ENCODE results near the gene FRAS1. TPM values are rescaled to one million over a fixed set of nuclear protein-coding genes. Genes with fewer than 3 reads are reported as not detected.

The FRAS1 gene
- total and polyA plus RNA-seq, 9 of the 15 experiments (the other 6 are each of a cell fraction or from before 2014, with no cell fraction given) = under 0.01 to 0.11 (median 0.04) TPM; not detected in 2

GRCh38 chr4:78154972-78155590, 98.0 kb downstream of the FRAS1 start (continued):
- TF ChIP-seq FOXK2 (conservative IDR thresholded peaks at IDR 0.05 in 1 of 2, IDR thresholded peaks at IDR 0.05 in 1 of 2; ENCODE audit: low read depth in 2 of 2) (no peak), ZFP30 (CRISPR knock-in tag; IDR thresholded peaks at IDR 0.05; ENCODE audit: borderline replicate concordance) (no peak), MECOM (CRISPR knock-in tag; IDR thresholded peaks at IDR 0.05) (no peak), ZNF217 (CRISPR knock-in tag; IDR thresholded peaks at IDR 0.05) (no peak), ZNF41 (CRISPR knock-in tag; conservative IDR thresholded peaks at IDR 0.05) (no peak), PPARD (CRISPR knock-in tag; IDR thresholded peaks at IDR 0.05) (no peak), ETV1 (tag; conservative IDR thresholded peaks at IDR 0.05; ENCODE audit: low read depth) (no peak), SAFB (IDR thresholded peaks at IDR 0.05; ENCODE audit: borderline replicate concordance, low read depth, low read length) (no peak)

GRCh38 chr4:78155616-78156105, 98.5 kb downstream of the FRAS1 start:
- no peak overlapping the region for H3K4me2 ChIP-seq (ENCODE audit: insufficient read depth, low read length)
- no peak overlapping the region for H3K27ac ChIP-seq (ENCODE audit: extremely low read depth, low read depth, low read length)
- POLR2A ChIA-PET = no interaction called here
- no peak overlapping the region for H2AFZ ChIP-seq (ENCODE audit: low read depth, low read length)
- in situ Hi-C loops (cut with MboI) = no loop called here
- WGBS (ENCODE audit: insufficient coverage, low coverage, missing lambda C conversion rate) = 0% methylated on average over 6 of the region's 6 CpGs
- no peaks in the 10 kb centered on the region for H3K36me3 ChIP-seq (ENCODE audit: control insufficient read depth, insufficient read depth, low read length)
- H3K4me3 ChIP-seq = no peak overlapping the region
- CTCF ChIA-PET (ENCODE audit: low intra/inter-chr PET ratio) = no interaction called here
- no peaks in the 10 kb centered on the region for H3K4me1 ChIP-seq (replicated peaks in 1 of 2; ENCODE audit: control insufficient read depth in 2 of 2, insufficient read depth in 2 of 2, low read length in 2 of 2)
- TF ChIP-seq ZNF146 (CRISPR knock-in tag; IDR thresholded peaks at IDR 0.05; ENCODE audit: unreplicated experiment) = no peak
- TF ChIP-seq EHMT2 (IDR thresholded peaks at IDR 0.05) = no peak
- no peak for TF ChIP-seq ZNF197 (CRISPR knock-in tag; IDR thresholded peaks at IDR 0.05; ENCODE audit: low read depth)
- peaks cover 0 to 4% of the 10 kb centered on the region in 2 experiments; a peak in 3 of 5 replicates for H3K27me3 ChIP-seq (ENCODE audit: control insufficient read depth in 2 of 2, insufficient read depth in 2 of 2, low read length in 2 of 2)
- intact Hi-C loops (cut with micrococcal nuclease) = no loop called here
- ATAC-seq = no peak
- H3K9me1 ChIP-seq (ENCODE audit: control insufficient read depth, insufficient read depth, low read length) = no peaks in the 10 kb centered on the region
- no peak for FAIRE-seq
- no peaks in the 10 kb centered on the region for H3K79me2 ChIP-seq (ENCODE audit: control insufficient read depth, insufficient read depth, low read length)
- no peak for DNase-seq (ENCODE audit: extremely low read depth in 1 of 4, low spot score in 3 of 4)
- H3K9me3 ChIP-seq (replicated peaks; ENCODE audit: control insufficient read depth, insufficient read depth, low read depth, low read length) = no peaks in the 10 kb centered on the region
- no TSS peak for BruUV-seq (replicated peaks)
- H4K20me1 ChIP-seq (replicated peaks; ENCODE audit: control insufficient read depth, insufficient read depth, low read length) = no peaks in the 10 kb centered on the region
- no peak overlapping the region for H3K9ac ChIP-seq (ENCODE audit: insufficient read depth in 1 of 2, low read depth in 2 of 2, low read length in 2 of 2)
